ENCODE data around the gene SLC26A9. TPM values are rescaled to one million over a fixed set of nuclear protein-coding genes. Genes with fewer than 3 reads are reported as not detected.

SLC26A9 gene
- total RNA-seq, 1 donor from 2014 or later: 2.5 TPM

DNA sequence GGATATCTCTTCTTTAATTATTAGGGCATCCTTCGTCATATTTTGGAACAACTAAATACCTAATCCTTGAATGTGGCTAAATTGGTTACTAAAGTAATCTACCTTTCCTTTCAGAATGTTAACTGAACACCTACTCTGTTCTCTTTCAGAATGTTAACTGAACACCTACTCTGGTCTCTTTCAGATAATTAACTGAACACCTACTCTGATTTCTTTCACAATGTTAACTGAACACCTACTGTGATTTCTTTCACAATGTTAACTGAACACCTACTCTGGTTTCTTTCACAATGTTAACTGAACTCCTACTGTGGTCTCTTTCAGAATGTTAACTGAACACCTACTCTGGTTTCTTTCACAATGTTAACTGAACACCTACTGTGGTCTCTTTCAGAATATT lies 38.0 kb upstream of the SLC26A9 start:
- DNase-seq (ENCODE audit: extremely low spot score, unreplicated experiment): no peak
- Mint-ChIP-seq H3K36me3 (no peaks in the 10 kb centered on the region), H3K9me3 (peaks cover 7% of the 10 kb centered on the region), H3K27me3 (peaks cover 7% of the 10 kb centered on the region), H3K27ac (no peak overlapping the region), H3K4me1 (ENCODE audit: unreplicated experiment) (peaks cover 42% of the 10 kb centered on the region), H3K4me3 (no peak overlapping the region)
- TF ChIP-seq, protein P1, sequence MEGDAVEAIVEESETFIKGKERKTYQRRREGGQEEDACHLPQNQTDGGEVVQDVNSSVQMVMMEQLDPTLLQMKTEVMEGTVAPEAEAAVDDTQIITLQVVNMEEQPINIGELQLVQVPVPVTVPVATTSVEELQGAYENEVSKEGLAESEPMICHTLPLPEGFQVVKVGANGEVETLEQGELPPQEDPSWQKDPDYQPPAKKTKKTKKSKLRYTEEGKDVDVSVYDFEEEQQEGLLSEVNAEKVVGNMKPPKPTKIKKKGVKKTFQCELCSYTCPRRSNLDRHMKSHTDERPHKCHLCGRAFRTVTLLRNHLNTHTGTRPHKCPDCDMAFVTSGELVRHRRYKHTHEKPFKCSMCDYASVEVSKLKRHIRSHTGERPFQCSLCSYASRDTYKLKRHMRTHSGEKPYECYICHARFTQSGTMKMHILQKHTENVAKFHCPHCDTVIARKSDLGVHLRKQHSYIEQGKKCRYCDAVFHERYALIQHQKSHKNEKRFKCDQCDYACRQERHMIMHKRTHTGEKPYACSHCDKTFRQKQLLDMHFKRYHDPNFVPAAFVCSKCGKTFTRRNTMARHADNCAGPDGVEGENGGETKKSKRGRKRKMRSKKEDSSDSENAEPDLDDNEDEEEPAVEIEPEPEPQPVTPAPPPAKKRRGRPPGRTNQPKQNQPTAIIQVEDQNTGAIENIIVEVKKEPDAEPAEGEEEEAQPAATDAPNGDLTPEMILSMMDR (conservative IDR thresholded peaks at IDR 0.05): no peak

GRCh38 chr1:205980237-205980870 lies 37.1 kb upstream of the SLC26A9 start:
- no peaks in the 10 kb centered on the region for H3K36me3 Mint-ChIP-seq
- H3K27ac Mint-ChIP-seq: no peak overlapping the region
- DNase-seq (ENCODE audit: extremely low spot score, unreplicated experiment): no peak
- no peak overlapping the region for H3K4me3 Mint-ChIP-seq
- TF ChIP-seq, protein P1 (conservative IDR thresholded peaks at IDR 0.05): no peak
- peaks cover 7% of the 10 kb centered on the region for H3K9me3 Mint-ChIP-seq
- H3K4me1 Mint-ChIP-seq (ENCODE audit: unreplicated experiment): peaks cover 43% of the 10 kb centered on the region
- H3K27me3 Mint-ChIP-seq: peaks cover 7% of the 10 kb centered on the region

DNA sequence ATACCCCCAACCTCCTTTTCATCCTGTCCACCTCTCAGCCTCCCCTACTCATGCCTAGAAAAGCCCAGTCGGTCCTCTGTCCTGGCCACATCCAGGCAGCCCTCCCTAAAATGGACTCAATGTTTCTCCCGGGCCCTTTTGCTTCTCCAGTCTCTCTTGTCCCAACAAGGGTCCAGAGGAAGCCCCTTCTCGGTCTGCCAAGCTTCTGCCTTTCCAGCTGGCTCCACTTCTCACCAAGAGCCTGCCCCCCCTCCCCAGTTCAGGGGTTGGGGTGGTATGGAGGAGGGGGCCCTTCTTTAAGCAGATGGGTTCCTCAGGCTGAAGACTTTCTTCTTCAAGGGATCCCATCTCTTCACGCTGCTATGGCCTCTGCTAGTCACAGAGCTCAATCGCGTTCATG lies 36.0 kb upstream of the SLC26A9 start:
- Mint-ChIP-seq H3K27ac (no peak overlapping the region), H3K9me3 (peaks cover 7% of the 10 kb centered on the region), H3K4me3 (no peak overlapping the region), H3K4me1 (ENCODE audit: unreplicated experiment) (peaks cover 40% of the 10 kb centered on the region), H3K27me3 (peaks cover 7% of the 10 kb centered on the region), H3K36me3 (no peaks in the 10 kb centered on the region)
- DNase-seq (ENCODE audit: extremely low spot score, unreplicated experiment): no peak
- TF ChIP-seq, protein P1 (conservative IDR thresholded peaks at IDR 0.05): no peak

DNA sequence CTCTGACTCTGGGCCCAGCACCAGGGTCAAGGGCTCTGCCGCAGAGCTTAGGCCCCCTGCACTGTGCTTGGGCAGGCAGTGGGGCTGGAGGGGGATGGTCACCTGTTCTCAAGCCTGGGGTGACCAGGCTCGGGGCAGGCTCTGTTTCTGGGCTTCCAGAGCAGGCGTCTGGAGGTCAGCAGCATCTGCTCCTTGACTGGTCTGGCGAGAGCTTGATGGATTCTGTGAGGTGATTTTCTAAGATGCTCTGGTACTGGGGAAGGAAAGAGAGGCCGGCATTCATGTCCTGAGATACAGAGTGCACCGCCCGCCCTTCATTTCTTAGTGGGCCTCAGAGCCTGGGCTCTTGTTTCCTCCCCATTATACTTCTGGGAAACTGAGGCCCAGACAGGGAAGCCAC lies 35.4 kb upstream of the SLC26A9 start:
- Mint-ChIP-seq H3K27ac (no peak overlapping the region), H3K27me3 (peaks cover 11% of the 10 kb centered on the region), H3K9me3 (peaks cover 7% of the 10 kb centered on the region), H3K4me3 (no peak overlapping the region), H3K4me1 (ENCODE audit: unreplicated experiment) (peaks cover 33% of the 10 kb centered on the region), H3K36me3 (no peaks in the 10 kb centered on the region)
- TF ChIP-seq, protein P1 (conservative IDR thresholded peaks at IDR 0.05): no peak
- DNase-seq (ENCODE audit: extremely low spot score, unreplicated experiment): no peak

DNA sequence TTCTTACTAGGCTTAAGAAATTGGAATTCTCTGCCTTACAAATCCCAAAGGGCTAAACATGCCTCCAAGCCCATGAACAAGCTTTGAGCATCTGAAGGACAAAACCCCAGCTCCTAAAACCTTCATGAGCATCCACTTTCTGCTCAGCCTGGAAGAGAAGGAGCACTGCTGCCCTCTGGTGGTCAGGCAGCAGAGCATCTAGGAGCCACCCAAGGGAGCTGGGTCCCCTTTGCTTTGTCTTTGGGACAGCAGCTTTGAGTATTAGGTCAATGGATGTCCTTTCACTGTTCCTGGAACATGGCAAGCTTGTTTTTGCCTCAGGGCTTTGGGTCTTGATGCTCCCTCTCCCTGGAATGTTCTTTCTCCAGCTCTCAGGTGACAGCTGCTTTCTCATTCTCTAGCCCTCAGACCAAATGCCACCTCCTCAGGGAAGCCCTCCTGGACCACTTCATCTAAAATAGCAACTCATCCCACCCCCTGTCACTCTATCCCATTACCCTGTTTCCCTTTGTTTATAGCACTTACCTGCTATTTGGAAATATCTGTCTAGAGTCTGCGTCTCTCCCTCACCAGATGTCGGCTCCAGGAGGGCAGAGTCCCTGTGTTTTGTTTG lies 34.3 kb upstream of the SLC26A9 start:
- H3K4me1 Mint-ChIP-seq (ENCODE audit: unreplicated experiment): peaks cover 27% of the 10 kb centered on the region
- DNase-seq (ENCODE audit: extremely low spot score, unreplicated experiment): peak; percentile 80
- peaks cover 7% of the 10 kb centered on the region for H3K9me3 Mint-ChIP-seq
- H3K4me3 Mint-ChIP-seq: no peak overlapping the region
- no peaks in the 10 kb centered on the region for H3K36me3 Mint-ChIP-seq
- H3K27me3 Mint-ChIP-seq: peaks cover 20% of the 10 kb centered on the region
- peak overlapping the region; percentile 23 for H3K27ac Mint-ChIP-seq
- TF ChIP-seq, protein P1 (conservative IDR thresholded peaks at IDR 0.05): peak; percentile 99
